Measurements from ENCODE around the gene CPT1A.
A peak's percentile ranks its signal among the peaks of the same experiment; 100 is the strongest.

The CPT1A gene

GRCh38 chr11:68753300-68753699, 88.4 kb downstream of the CPT1A start:
- no peak for DNase-seq (ENCODE audit: low spot score)

DNA sequence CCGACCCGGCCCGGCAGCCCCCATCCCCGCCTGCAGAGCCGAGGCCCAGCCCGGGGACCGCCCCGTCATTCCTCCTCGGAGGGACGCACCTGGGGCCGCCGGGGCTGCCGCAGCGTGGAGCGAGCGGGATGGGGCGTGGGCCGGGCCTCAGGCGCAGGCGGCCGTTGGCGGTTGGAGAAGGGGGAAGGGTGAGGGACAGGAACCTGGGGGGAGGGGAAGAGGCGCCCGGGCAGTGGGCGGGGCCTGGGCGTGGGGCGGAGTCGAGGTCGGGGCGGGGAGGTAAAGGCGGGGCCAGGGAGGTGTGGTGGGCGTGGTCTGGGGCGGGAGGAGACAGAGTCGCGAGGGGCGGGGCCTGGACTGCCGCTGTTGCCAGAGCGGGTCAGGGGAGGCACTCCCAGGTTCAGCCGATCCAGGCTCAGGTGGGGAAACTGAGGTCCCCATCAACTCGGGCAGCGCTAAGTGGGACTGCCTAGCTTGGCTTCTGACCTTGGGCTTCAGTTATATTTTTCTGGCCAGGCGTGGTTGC, 90.3 kb downstream of the CPT1A start, which contains the start of gene TESMIN:
Gene TESMIN, minus strand, starts transcription at position 190 of the 526 bp plus-strand sequence. CDS start 860 bp downstream, outside the sequence.
- DNase-seq (ENCODE audit: low spot score), result peak; percentile 96

- no peak for DNase-seq (ENCODE audit: low spot score)
Observed at GRCh38 chr11:68751004-68751325, 90.8 kb downstream of the CPT1A start.

DNA sequence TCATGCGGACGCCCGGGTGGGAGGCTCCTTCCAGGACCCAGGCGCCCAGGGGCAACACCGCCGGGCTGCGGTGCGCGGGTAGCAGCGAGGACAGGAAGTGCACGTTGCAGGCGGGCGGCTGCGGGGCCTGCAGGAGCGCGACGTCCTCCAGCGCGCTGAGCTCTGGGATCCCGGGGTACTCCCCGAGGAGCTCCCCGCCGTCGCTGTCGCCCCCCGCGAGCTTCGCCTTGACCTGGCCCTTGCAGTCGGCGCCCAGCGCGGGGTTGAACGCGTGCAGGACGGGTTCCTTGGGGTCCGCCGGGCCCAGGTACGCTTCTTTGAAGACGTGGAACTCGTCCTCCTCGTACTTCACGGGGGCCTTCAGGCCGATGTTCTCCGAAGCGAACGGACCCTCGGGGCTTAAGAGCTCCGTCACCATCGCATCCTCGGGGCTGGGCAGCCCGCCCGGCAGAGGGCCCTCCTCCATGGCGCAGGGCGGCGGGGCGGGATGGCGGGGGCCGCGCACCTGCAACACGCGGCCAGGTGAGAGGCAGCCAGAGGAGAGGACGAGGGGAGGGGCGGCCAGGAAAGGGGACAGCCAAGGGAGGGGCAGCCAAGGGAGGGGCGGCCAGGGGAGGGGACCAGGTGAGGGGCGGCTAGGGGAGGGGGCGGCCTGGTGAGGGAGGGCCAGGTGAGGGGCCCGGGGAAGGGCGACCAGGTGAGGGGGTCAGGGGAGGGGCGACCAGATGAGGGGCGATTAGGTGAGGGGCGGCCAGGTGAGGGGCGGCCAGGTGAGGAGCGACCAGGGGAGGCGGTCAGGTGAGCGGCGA, 91.3 kb downstream of the CPT1A start:
- no peak for DNase-seq (ENCODE audit: low spot score)

- no peak for DNase-seq (ENCODE audit: low spot score)
Observed at GRCh38 chr11:68749229-68750123, 92.2 kb downstream of the CPT1A start.

GRCh38 chr11:68748061-68748460, 93.7 kb downstream of the CPT1A start:
- no peak for DNase-seq (ENCODE audit: low spot score)

DNA sequence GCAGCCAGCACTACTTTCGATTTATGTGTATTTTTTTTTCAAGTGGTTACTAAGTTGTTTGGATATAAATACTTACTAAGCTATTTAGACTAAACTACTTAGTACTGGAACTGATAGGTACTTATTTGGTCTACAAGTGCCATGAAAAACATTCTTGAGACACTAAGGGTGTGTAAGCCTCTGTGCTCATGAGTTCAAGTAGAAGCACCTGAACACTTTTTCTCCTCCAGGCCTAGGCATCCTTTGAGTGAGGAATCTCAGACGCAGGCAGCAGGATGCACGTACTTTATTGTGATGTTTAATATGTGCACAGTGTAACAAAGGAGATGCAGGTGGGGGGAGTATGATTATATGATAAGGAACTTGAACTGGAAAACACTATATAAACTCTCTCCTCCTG, 98.2 kb downstream of the CPT1A start:
- DNase-seq (ENCODE audit: low spot score), result no peak

GRCh38 chr11:68741463-68741862, 100.3 kb downstream of the CPT1A start:
- no peak for DNase-seq (ENCODE audit: low spot score)

DNA sequence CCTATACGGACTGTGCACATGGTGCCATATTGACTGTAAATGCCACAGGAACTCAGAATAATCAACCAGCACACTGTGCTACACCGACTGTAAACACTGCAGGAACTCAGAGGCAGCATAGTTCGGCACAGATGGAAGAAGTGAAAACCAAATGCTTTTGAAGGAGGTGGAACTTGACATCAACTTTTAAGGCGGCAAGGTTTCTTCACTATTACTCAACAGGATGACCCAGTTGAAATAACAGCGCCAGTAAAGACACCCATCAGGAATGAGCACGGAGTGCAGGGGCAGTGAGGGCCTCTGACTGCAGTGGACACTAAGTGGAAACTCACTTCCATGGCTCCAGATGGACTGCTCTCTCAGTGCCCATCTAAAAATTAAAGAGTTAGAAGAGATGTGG, 106.1 kb downstream of the CPT1A start:
- no peak for DNase-seq (ENCODE audit: low spot score)

- no peak for DNase-seq (ENCODE audit: low spot score)
Observed at GRCh38 chr11:68735125-68735524, 106.6 kb downstream of the CPT1A start.

DNA sequence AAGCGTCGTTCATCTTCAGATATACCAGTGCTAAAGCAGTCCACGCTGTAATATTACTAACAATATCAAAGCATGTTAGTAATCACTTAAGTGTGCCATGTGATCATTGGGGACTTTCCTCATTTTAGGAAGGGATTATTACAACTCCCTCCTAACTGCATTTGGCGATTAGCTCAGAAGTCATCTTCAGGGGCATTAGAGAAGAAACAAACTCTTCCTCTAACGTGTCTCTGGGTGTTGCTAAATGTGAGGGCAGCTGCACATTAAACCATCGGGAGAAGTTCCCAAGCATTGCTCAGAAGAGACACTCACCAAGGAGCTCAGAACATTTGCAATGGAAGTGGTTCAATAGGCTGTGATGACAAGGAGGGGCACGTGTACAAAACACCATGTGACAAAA, 107.6 kb downstream of the CPT1A start:
- no peak for DNase-seq (ENCODE audit: low spot score)

DNA sequence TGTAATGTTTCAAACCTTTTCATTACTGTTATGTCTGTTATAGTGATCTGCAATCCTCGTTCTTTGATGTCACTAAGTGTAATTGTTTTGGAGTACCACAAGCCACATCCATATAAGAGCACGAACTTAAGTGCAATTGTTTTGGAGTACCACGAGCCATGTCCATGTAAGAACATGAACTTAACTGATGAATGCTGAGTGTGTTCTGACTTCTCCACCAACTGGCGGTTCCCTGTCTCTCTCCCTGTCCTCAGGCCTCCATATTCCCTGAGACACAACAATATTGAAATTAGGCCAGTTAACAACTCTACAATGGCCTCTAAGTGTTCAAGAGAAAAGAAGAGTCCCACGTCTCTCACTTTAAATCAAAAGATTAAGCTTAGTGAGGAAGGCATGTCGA, 113.9 kb downstream of the CPT1A start:
- DNase-seq (ENCODE audit: low spot score), result no peak

- DNase-seq (ENCODE audit: low spot score), result no peak
Observed at GRCh38 chr11:68724293-68724692, 117.4 kb downstream of the CPT1A start.

- no peak for DNase-seq (ENCODE audit: low spot score)
Observed at GRCh38 chr11:68722143-68722542, 119.6 kb downstream of the CPT1A start.

DNA sequence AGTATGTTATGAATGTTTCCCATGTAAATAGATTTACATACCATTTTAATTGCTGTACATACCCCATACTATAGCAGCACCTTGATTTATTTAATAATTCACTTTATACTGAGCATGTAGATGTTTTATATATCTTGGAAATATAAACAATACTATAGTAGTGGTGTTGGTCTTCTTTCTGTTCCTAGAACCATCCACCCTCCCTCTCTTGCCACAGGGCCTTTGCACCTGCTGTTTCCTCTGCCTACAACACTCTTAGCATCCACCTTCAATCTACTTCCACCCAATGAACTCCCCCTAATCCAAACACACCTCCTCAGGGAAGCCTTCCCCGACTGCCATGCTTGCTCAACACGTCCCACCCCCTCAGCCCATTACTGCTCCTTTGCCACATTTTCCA, 120.6 kb downstream of the CPT1A start:
- no peak for DNase-seq (ENCODE audit: low spot score)

DNA sequence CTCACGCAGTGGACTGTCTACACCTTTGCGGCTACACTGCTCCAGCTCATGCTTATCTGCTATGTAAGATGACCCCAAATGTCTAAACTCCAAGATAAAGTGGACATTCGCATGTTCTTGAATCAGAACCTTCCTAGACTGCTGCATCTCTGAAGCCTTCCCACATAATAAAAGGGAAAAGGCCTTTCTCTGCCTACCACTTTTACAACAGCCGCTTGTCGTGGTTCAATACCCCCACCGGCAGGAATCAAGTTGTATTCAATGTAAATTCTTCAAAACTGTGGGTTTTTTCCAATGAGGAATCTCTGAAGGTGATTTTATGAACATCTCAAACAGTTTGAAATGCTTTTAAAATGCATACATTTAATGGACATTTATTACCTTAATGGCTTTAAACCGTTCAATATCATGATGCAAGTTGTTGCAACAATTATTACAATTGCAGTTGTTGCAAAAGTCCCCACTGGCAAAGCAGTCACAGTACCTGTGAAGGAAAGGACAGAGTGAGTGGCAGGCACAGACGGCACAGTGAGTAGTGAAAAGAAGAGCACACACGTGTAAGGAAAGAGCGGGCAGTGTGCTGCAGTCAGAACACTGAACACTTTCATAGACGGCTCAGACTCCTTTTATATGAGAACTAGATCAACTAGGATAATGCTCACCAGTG, 126.1 kb downstream of the CPT1A start:
- no peak for DNase-seq (ENCODE audit: low spot score)

DNA sequence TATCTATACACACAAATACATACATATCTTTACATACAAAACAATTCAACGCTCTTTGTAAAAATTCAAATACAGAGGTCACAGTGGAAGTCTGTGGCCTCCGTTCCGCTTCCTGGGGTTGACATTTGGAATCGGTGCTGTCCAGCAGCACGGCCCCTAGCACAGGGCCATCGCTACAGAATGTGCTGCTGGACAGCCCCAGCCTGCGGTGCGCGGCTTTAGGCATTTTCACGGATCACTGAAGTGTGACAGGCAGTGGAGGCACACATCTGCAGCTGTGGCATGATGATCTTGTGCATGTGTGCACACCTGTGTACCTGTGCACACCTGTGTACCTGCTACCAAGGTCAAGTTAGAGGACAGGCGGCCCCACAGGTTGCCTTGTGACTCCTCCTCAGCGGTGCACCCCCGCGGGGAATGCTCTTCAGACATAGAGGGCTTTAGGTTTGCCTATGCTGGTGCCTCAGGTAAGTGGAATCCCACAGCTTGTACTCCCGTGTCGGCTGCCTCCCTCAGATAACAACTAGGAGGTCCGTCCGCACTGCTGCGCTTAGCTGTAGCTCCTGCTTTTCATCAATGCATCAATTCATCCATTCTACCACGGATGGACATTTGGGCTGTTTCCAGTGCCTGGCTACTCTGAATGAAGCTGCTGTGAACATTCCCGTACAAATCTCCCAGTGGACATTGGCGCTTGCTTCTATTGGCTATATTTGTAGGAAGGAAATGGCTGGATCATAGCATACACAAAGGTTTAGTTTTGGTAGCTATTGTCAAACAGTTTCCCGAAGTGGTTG, 127.5 kb downstream of the CPT1A start:
- no peak for DNase-seq (ENCODE audit: low spot score)

GRCh38 chr11:68711114-68711513, 130.6 kb downstream of the CPT1A start:
- DNase-seq (ENCODE audit: low spot score), result no peak

GRCh38 chr11:68710409-68710808, 131.3 kb downstream of the CPT1A start:
- no peak for DNase-seq (ENCODE audit: low spot score)

GRCh38 chr11:68709062-68709461, 132.7 kb downstream of the CPT1A start:
- DNase-seq (ENCODE audit: low spot score), result no peak

DNA sequence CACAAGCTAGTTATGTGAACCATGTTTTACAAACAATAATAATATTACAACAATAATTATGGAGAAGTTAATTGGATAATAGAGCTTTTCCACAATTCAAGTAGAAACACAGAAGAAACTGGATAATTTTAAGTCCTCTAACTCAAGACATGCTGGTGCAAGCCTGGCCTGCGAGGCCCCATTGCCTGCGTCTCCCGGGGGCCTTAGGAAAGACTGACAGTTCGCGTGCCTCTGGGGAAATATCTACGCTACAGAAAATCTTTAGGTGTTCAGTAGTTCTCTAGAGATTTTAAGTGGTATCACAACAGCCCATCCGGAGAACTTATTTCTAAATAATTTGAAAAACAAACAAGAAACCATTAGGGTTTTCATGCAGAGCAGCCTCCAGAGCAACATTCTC, 134.2 kb downstream of the CPT1A start:
- no peak for DNase-seq (ENCODE audit: low spot score)

DNA sequence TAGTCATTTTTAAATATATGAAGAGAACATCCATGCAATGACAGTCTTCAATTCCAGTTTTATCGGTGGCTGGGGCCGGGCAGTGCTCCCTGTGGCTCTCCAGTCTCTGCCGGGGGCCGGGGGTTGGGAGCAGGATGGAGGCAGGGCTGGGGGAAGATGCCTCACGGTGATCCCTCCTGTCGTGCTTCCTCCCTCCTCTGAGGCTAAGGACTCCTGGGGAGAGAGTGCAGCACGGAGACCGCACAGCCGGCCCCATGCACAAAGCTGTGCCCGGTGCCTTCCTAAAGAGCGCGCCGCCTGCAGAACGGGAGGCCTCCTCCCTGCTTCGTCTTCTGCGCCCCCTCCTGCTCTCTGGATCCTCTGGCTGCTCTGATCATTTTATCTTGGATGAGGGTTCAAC, 136.8 kb downstream of the CPT1A start:
- no peak for DNase-seq (ENCODE audit: low spot score)
